Esophagus squamous epithelium (tissue), 5 donors: ENCODE data around the gene ZNF263. TPM values are rescaled to one million over a fixed set of nuclear protein-coding genes. Genes with fewer than 3 reads are reported as not detected.
A peak's percentile ranks its signal among the peaks of the same experiment; 100 is the strongest.

Experiments
- DNase-seq: peaks from one replicate; lab custom pipeline; 2025; lab: John Stamatoyannopoulos, UW
- H3K27ac ChIP-seq, 4 donors: fragments of 200-600 bp; sonication (generic); one replicate each; pipeline ENCODE4 v1.5.1; 2016 to 2019; ENCODE audit warnings: mild to moderate bottlenecking in 1 of 4
- H3K27me3 ChIP-seq, 4 donors: fragments of 200-600 bp; sonication (generic); 1 replicate in 3 of 4; 2 replicates in 1 of 4; pipeline versions ENCODE4 v1.5.1 to v1.6.0; 2017 to 2021; ENCODE audit warnings: antibody characterized with exemption in 1 of 4
- H3K36me3 ChIP-seq, 3 donors: fragments of 200-600 bp; sonication (generic); one replicate each; pipeline ENCODE4 v1.5.1; 2016 to 2019
- H3K4me1 ChIP-seq, 3 donors: fragments of 200-600 bp; sonication (generic); one replicate each; pipeline ENCODE4 v1.5.1; 2017 to 2019
- H3K4me3 ChIP-seq, 4 donors: fragments of 200-600 bp; sonication (generic); 1 replicate in 3 of 4; 2 replicates in 1 of 4; pipeline ENCODE4 v1.5.1; 2016 to 2019; ENCODE audit warnings: mild to moderate bottlenecking in 2 of 4, moderate library complexity in 1 of 4
- H3K9me3 ChIP-seq, 3 donors: fragments of 200-600 bp; sonication (generic); one replicate each; pipeline ENCODE4 v1.5.1; 2016 to 2019
- POLR2A ChIP-seq, 4 donors: fragments of 450-650 bp; IDR thresholded peaks; one replicate each; pipeline ENCODE4 v1.6.1; 2017; ENCODE audit warnings: antibody characterized with exemption in 4 of 4, mild to moderate bottlenecking in 4 of 4, moderate library complexity in 3 of 4
- WGBS, 2 donors: methylation state at CpG; one replicate each; pipeline ENCODE4 v1.1.5; 2018; 5-methylcytosine and 5-hydroxymethylcytosine counted together
- intact Hi-C: fragments of 100-400 bp; cut with DNase I; formaldehyde crosslinking; loops from one replicate; pipeline ENCODE4 v1.15.0; 2022
- total RNA-seq, 4 donors: library from RNA; depleted of rRNA; stranded (reverse); fragments of >200 nt; gene quantifications; one replicate each; pipeline ENCODE4 v1.1.0, GENCODE V29; 2016
- TF ChIP-seq, protein P1 (sequence below), 6 experiments: fragments of 450-650 bp in 4 of 6; fragments of 200-600 bp in 2 of 6; sonication (generic) in 2 of 6; IDR thresholded peaks; one replicate each; pipeline ENCODE4 v1.5.1; 2016 to 2019; ENCODE audit warnings: antibody characterized with exemption in 6 of 6, mild to moderate bottlenecking in 4 of 6, moderate library complexity in 4 of 6
- donor health status: DM: yes; HTN: yes; CAD: no.

ZNF263 gene
- total RNA-seq, 4 donors from 2014 or later = 15.7 to 40.1 (median 24.1) TPM

DNA sequence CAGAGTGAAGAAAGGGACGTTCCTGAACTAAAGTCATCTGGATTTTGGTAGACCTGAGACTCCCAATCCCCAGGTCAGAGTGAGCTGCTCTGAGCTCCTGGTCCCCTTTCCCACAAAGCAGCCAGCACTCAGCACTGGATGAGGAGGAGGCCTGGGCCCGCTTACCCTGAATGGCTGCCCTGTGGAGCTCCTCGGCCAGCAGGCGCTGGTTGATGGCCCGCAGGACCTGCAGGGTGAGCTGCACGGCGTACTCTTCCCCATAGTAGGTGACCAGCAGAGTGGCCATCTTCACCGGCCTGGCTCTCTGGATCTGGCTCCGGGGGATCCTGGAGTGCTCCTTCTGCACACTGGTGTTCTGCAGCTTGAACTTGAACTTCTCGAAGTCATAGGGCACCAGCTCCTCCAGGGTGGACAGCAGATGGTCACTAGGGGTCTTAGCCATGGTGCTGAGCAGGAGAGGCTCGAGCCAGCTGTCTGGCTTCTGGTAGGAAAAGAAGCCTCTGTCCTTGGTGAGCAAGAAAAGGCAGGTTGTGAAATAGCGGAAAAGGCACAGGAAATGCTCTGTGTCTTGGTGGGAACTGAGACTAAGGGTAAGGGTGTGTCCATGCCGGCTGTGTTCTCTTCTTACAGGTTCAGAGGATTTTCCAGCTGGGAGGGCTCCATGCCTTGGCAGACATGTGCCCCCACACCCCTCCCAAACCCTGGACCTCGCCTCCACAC is 27.0 kb upstream of the ZNF263 start, which contains the start of gene MEFV:
TSS of gene MEFV (minus strand) at position 488 of the 720 bp plus-strand sequence. CDS start at position 442, 46 bp downstream.
- intact Hi-C loops = no loop called here
- no peak for TF ChIP-seq POLR2A (IDR thresholded peaks at IDR 0.05)
- TF ChIP-seq, protein P1, sequence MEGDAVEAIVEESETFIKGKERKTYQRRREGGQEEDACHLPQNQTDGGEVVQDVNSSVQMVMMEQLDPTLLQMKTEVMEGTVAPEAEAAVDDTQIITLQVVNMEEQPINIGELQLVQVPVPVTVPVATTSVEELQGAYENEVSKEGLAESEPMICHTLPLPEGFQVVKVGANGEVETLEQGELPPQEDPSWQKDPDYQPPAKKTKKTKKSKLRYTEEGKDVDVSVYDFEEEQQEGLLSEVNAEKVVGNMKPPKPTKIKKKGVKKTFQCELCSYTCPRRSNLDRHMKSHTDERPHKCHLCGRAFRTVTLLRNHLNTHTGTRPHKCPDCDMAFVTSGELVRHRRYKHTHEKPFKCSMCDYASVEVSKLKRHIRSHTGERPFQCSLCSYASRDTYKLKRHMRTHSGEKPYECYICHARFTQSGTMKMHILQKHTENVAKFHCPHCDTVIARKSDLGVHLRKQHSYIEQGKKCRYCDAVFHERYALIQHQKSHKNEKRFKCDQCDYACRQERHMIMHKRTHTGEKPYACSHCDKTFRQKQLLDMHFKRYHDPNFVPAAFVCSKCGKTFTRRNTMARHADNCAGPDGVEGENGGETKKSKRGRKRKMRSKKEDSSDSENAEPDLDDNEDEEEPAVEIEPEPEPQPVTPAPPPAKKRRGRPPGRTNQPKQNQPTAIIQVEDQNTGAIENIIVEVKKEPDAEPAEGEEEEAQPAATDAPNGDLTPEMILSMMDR (IDR thresholded peaks at IDR 0.05) = no peak
- no peaks in the 10 kb centered on the region for H3K36me3 ChIP-seq
- H3K4me3 ChIP-seq = peak within 1 kb of the TSS in 1 of 4 donors; percentile 39
- peak within 1 kb of the TSS in 1 of 4 donors; percentile 44 for H3K27ac ChIP-seq
- WGBS, 2 donors = 34 to 63% methylated on average over 5 to 6 of the region's 14 CpGs
- no peak for DNase-seq
- no peaks in the 10 kb centered on the region for H3K4me1 ChIP-seq
- peaks cover 0 to 30% (median 0%) of the 10 kb centered on the region in 4 donors for H3K27me3 ChIP-seq
- H3K9me3 ChIP-seq = no peaks in the 10 kb centered on the region

DNA sequence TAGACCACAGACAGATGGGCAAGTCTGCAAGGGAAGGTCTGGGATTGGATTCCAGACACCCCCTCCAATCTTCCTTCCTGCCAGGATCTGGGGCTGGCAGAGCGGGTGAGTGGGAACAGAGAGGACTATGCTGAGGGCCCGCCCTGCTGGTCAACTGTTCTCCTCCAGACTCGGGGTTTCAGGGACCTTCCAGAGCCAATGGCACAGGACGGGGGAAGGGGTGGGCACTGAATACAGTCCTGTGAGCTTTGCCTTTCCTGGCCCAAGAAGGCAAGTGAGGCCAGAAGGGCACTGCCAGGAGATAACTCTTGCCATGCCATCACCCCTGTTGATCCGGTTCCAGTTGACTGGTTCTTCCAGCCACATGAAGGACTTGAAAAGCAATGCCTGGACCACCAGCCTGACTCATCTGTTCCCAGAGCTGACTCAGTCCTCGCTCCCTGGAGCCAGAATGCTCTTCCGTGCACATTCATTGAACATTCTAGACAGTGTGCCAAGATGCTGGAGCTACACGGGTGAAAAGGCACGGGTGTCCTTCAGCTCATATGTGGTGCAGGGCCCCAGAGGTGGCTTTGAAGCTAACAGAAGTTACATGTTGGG is 26.3 kb upstream of the ZNF263 start:
- TF ChIP-seq POLR2A (IDR thresholded peaks at IDR 0.05) = no peak
- TF ChIP-seq, protein P1 (IDR thresholded peaks at IDR 0.05) = no peak

DNA sequence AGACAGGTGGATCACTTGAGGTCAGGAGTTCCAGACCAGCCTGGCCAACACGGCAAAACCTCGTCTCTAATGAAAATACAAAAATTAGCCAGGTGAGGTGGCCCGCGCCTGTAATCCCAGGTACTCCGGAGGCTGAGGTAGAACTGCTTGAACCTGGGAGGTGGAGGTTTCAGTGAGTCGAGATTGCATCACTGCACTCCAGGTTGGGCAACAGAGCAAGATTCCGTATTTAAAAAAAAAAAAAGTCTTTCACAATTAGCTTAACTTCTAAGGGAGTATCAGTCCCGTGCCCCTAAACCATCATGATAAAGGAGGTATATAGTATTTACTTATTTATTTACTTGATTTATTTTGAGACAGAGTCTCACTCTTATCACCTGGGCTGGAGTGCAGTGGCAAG is 23.5 kb upstream of the ZNF263 start:
- Histone ChIP-seq H3K4me3 (no peak overlapping the region), H3K4me1 (peaks cover under 1 to 15% (median 3%) of the 10 kb centered on the region in 3 donors), H3K27ac (no peak overlapping the region), H3K36me3 (no peaks in the 10 kb centered on the region), H3K27me3 (peaks cover 0 to 19% (median 0%) of the 10 kb centered on the region in 4 donors), H3K9me3 (peaks cover 0 to under 1% (median 0%) of the 10 kb centered on the region in 3 donors)
- intact Hi-C loops = no loop called here
- 67 to 77% methylated on average over 8 of the region's 8 CpGs for WGBS, 2 donors
- TF ChIP-seq, protein P1 (IDR thresholded peaks at IDR 0.05) = no peak
- no peak for TF ChIP-seq POLR2A (IDR thresholded peaks at IDR 0.05)
- DNase-seq = no peak

More for the DNA sequence above, 26.3 kb upstream of the ZNF263 start:
- Histone ChIP-seq H3K27ac (peak overlapping the region in 1 of 4 donors; percentile 44), H3K36me3 (no peaks in the 10 kb centered on the region), H3K27me3 (peaks cover 0 to 29% (median 0%) of the 10 kb centered on the region in 4 donors), H3K4me1 (no peaks in the 10 kb centered on the region), H3K9me3 (no peaks in the 10 kb centered on the region), H3K4me3 (no peak overlapping the region)
- intact Hi-C loops = no loop called here
- 80 to 100% methylated on average over 1 to 2 of the region's 9 CpGs for WGBS, 2 donors
- no peak for DNase-seq

DNA sequence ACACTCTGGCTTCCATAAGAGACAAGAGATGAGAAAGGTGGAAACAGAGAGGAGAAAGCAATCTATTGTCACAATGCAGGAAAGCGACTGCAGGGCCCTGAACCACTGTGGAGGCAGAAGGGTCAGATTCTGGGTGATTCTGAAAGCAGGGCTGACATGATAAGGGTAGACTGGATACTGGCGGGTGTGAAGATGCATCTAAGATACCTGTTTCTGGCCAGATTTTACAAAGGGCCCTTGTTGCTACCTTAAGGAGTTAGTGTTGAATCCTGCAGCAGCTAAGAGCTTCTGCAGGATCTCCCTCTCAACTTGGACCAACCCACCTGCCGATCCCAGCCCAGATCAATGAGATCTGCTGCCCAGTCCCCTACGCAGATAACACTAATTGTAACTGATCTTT is 20.8 kb upstream of the ZNF263 start:
- peaks cover 0 to 24% (median 10%) of the 10 kb centered on the region in 3 donors for H3K36me3 ChIP-seq
- no peak for DNase-seq
- peaks cover 0 to 2% (median 0%) of the 10 kb centered on the region in 4 donors for H3K27me3 ChIP-seq
- H3K4me1 ChIP-seq = peaks cover 4 to 40% (median 5%) of the 10 kb centered on the region in 3 donors
- no peak overlapping the region for H3K4me3 ChIP-seq
- no peak for TF ChIP-seq POLR2A (IDR thresholded peaks at IDR 0.05)
- TF ChIP-seq, protein P1 (IDR thresholded peaks at IDR 0.05) = no peak
- 92 to 94% methylated on average over 2 to 4 of the region's 4 CpGs for WGBS, 2 donors
- H3K9me3 ChIP-seq = peaks cover 0 to 13% (median 6%) of the 10 kb centered on the region in 3 donors
- intact Hi-C loops = no loop called here
- H3K27ac ChIP-seq = peak overlapping the region in 1 of 4 donors; percentile 100
